ENCODE results near the gene POU2F1. TPM values are rescaled to one million over a fixed set of nuclear protein-coding genes. Genes with fewer than 3 reads are reported as not detected.
"Not testable (repeated sequence)": the region's sequence is repeated elsewhere in the genome, so short reads cannot be mapped to it uniquely, and the experiment has no call there.

Gene POU2F1
- total RNA-seq, 1 donor from 2014 or later: 4.7 TPM

- DNase-seq (ENCODE audit: low spot score) (no peak), ATAC-seq (no peak)
These were observed 83.5 kb downstream of the POU2F1 start for GRCh38 chr1:167304165-167304564.

GRCh38 chr1:167305059-167305705 lies 84.5 kb downstream of the POU2F1 start:
- DNase-seq (ENCODE audit: low spot score) (no peak), ATAC-seq (no peak)

- DNase-seq (ENCODE audit: low spot score): no peak
- ATAC-seq: no peak
These were observed 85.1 kb downstream of the POU2F1 start for GRCh38 chr1:167305706-167306277.

GRCh38 chr1:167310732-167311131 lies 90.0 kb downstream of the POU2F1 start:
- no peak for DNase-seq (ENCODE audit: low spot score)
- ATAC-seq: no peak

- no peak for ATAC-seq
- DNase-seq (ENCODE audit: low spot score): no peak
These were observed 92.2 kb downstream of the POU2F1 start for GRCh38 chr1:167312871-167313270.

GRCh38 chr1:167314671-167315070 lies 94.0 kb downstream of the POU2F1 start:
- ATAC-seq (no peak), DNase-seq (ENCODE audit: low spot score) (no peak)

- no peak for ATAC-seq
These were observed 96.8 kb downstream of the POU2F1 start for GRCh38 chr1:167317463-167317862.

GRCh38 chr1:167319206-167319605 lies 98.5 kb downstream of the POU2F1 start:
- DNase-seq (ENCODE audit: low spot score); ATAC-seq: not testable (repeated sequence)

More at GRCh38 chr1:167317463-167317862, 96.8 kb downstream of the POU2F1 start:
- DNase-seq (ENCODE audit: low spot score): no peak

GRCh38 chr1:167322483-167322882 lies 101.8 kb downstream of the POU2F1 start:
- no peak for ATAC-seq
- DNase-seq (ENCODE audit: low spot score): no peak

GRCh38 chr1:167325151-167325550 lies 104.5 kb downstream of the POU2F1 start:
- ATAC-seq: no peak
- no peak for DNase-seq (ENCODE audit: low spot score)

- no peak for DNase-seq (ENCODE audit: low spot score)
- ATAC-seq: no peak
These were observed 107.7 kb downstream of the POU2F1 start for GRCh38 chr1:167328306-167328815.

- DNase-seq (ENCODE audit: low spot score) (no peak), ATAC-seq (peak; percentile 34)
These were observed 108.3 kb downstream of the POU2F1 start for GRCh38 chr1:167328816-167329483.

- DNase-seq (ENCODE audit: low spot score): no peak
- no peak for ATAC-seq
These were observed 110.1 kb downstream of the POU2F1 start for GRCh38 chr1:167330601-167331293.

GRCh38 chr1:167331650-167332049 lies 111.0 kb downstream of the POU2F1 start:
- DNase-seq (ENCODE audit: low spot score) (no peak), ATAC-seq (no peak)

- ATAC-seq (peak; percentile 55), DNase-seq (ENCODE audit: low spot score) (no peak)
These were observed 111.8 kb downstream of the POU2F1 start for GRCh38 chr1:167332503-167332902.

- no peak for DNase-seq (ENCODE audit: low spot score)
- ATAC-seq: no peak
These were observed 112.4 kb downstream of the POU2F1 start for GRCh38 chr1:167333124-167333523.

GRCh38 chr1:167333703-167334102 lies 113.0 kb downstream of the POU2F1 start:
- ATAC-seq (no peak), DNase-seq (ENCODE audit: low spot score) (no peak)

- DNase-seq (ENCODE audit: low spot score) (no peak), ATAC-seq (peak; percentile 46)
These were observed 118.7 kb downstream of the POU2F1 start for GRCh38 chr1:167339405-167339804.

- ATAC-seq: peak; percentile 97
- DNase-seq (ENCODE audit: low spot score): no peak
These were observed 122.2 kb downstream of the POU2F1 start for GRCh38 chr1:167342846-167343245.

GRCh38 chr1:167344112-167344511 lies 123.4 kb downstream of the POU2F1 start:
- ATAC-seq: no peak
- DNase-seq (ENCODE audit: low spot score): no peak

GRCh38 chr1:167344615-167345385 lies 124.1 kb downstream of the POU2F1 start:
- ATAC-seq (no peak), DNase-seq (ENCODE audit: low spot score) (no peak)
